Neural progenitor cell (in vitro differentiated cells): Measurements from ENCODE around the gene GLCCI1.

Experiments
- EZH2 ChIP-seq: fragments of 200-600 bp; sonication (generic); IDR thresholded peaks from 2 replicates; pipeline ENCODE4 v1.6.1; 2017; ENCODE audit warnings: antibody characterized with exemption, mild to moderate bottlenecking, moderate library complexity
- TF ChIP-seq, protein P1 (sequence below): fragments of 200-600 bp; sonication (generic); IDR thresholded peaks from 2 replicates; pipeline ENCODE4 v1.5.1; 2017; ENCODE audit warnings: antibody characterized with exemption, mild to moderate bottlenecking

- TF ChIP-seq, protein P1, sequence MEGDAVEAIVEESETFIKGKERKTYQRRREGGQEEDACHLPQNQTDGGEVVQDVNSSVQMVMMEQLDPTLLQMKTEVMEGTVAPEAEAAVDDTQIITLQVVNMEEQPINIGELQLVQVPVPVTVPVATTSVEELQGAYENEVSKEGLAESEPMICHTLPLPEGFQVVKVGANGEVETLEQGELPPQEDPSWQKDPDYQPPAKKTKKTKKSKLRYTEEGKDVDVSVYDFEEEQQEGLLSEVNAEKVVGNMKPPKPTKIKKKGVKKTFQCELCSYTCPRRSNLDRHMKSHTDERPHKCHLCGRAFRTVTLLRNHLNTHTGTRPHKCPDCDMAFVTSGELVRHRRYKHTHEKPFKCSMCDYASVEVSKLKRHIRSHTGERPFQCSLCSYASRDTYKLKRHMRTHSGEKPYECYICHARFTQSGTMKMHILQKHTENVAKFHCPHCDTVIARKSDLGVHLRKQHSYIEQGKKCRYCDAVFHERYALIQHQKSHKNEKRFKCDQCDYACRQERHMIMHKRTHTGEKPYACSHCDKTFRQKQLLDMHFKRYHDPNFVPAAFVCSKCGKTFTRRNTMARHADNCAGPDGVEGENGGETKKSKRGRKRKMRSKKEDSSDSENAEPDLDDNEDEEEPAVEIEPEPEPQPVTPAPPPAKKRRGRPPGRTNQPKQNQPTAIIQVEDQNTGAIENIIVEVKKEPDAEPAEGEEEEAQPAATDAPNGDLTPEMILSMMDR = no peak
- no peak for TF ChIP-seq EZH2
These were observed 84.2 kb downstream of the GLCCI1 start for GRCh38 chr7:8052824-8053223.
